ENCODE data around the gene THBD. TPM values are rescaled to one million over a fixed set of nuclear protein-coding genes. Genes with fewer than 3 reads are reported as not detected.

THBD gene
- total RNA-seq, 4 donors from 2014 or later: 48.1 to 60.3 (median 56.9) TPM

DNA sequence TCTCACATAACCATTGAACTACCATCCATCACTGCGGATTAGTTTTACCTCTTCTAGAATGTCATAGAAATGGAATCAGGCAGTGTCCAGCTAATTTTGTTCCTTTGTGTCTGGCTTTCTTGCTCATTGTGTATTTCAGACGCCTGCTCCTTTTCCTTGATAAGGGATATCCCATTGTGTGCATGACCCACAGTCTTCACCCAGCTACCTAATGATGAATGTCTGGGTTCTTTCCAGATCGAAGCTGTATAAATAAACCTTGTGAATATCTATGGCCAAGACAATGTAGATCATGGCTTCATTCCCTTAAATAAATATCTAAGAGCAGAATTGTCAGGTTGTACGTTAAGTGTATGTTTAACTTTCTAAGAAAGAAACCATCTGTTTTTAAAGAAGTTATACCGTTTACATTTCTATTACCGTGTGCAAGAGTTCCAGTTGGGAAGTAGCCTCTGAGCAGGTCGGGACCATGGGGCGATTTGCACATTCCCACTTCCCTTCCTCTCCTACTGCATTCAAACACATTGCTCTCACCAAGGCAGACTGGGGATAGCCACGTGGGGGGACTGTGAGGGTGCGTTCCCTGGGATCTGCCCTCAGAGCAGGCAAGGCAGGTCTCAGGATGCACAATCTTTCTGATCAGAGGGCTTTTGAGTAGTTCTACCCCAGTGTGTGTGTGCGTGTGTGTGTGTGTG, 23.6 kb upstream of the THBD start:
- Histone ChIP-seq H3K4me1 (no peaks in the 10 kb centered on the region), H3K27me3 (no peaks in the 10 kb centered on the region), H3K27ac (no peak overlapping the region), H3K4me3 (no peak overlapping the region), H3K9me3 (no peaks in the 10 kb centered on the region), H3K36me3 (no peaks in the 10 kb centered on the region)
- WGBS, 2 donors: 71 to 74% methylated on average over 11 of the region's 11 CpGs
- TF ChIP-seq, protein P1, sequence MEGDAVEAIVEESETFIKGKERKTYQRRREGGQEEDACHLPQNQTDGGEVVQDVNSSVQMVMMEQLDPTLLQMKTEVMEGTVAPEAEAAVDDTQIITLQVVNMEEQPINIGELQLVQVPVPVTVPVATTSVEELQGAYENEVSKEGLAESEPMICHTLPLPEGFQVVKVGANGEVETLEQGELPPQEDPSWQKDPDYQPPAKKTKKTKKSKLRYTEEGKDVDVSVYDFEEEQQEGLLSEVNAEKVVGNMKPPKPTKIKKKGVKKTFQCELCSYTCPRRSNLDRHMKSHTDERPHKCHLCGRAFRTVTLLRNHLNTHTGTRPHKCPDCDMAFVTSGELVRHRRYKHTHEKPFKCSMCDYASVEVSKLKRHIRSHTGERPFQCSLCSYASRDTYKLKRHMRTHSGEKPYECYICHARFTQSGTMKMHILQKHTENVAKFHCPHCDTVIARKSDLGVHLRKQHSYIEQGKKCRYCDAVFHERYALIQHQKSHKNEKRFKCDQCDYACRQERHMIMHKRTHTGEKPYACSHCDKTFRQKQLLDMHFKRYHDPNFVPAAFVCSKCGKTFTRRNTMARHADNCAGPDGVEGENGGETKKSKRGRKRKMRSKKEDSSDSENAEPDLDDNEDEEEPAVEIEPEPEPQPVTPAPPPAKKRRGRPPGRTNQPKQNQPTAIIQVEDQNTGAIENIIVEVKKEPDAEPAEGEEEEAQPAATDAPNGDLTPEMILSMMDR (IDR thresholded peaks at IDR 0.05): no peak
- TF ChIP-seq POLR2A (IDR thresholded peaks at IDR 0.05): no peak
- no peak for TF ChIP-seq EP300 (IDR thresholded peaks at IDR 0.05)
- DNase-seq (ENCODE audit: low spot score in 2 of 2): no peak

- 42 to 48% methylated on average over 4 of the region's 4 CpGs for WGBS, 2 donors
- H3K9me3 ChIP-seq: no peaks in the 10 kb centered on the region
Measured at GRCh38 chr20:23071996-23072395, 22.5 kb upstream of the THBD start.

DNA sequence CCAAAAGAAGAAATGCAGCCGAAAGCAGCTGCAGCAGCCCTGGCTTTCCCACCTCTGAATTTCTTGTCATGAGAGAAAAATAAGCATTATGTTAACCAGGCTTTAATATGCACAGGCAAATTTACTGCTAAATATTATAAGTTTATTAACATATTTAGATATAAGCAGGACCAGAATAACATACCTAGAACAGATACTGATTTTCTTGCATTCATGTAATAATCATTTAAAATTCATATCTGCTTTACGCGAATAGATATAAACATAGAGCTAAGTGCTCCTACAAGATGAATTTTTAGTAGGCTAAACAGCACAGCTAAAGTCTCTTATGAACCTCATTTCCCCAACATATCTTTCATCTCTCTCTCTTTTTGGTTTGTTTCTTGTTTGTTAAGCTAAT, 21.9 kb upstream of the THBD start:
- Histone ChIP-seq H3K4me3 (no peak overlapping the region), H3K9me3 (no peaks in the 10 kb centered on the region), H3K4me1 (no peaks in the 10 kb centered on the region), H3K27ac (no peak overlapping the region), H3K36me3 (no peaks in the 10 kb centered on the region), H3K27me3 (no peaks in the 10 kb centered on the region)
- TF ChIP-seq POLR2A (IDR thresholded peaks at IDR 0.05) (no peak), EP300 (IDR thresholded peaks at IDR 0.05) (no peak)
- TF ChIP-seq, protein P1 (IDR thresholded peaks at IDR 0.05): no peak
- no peak for DNase-seq (ENCODE audit: low spot score in 2 of 2)
- whole genome bisulfite sequencing, 2 donors: 64 to 66% methylated on average over 3 of the region's 3 CpGs

More at GRCh38 chr20:23071996-23072395, 22.5 kb upstream of the THBD start:
- DNase-seq (ENCODE audit: low spot score in 2 of 2): no peak
- TF ChIP-seq, protein P1 (IDR thresholded peaks at IDR 0.05): no peak
- no peak for TF ChIP-seq POLR2A (IDR thresholded peaks at IDR 0.05)
- TF ChIP-seq EP300 (IDR thresholded peaks at IDR 0.05): no peak
- Histone ChIP-seq H3K27me3 (no peaks in the 10 kb centered on the region), H3K4me1 (no peaks in the 10 kb centered on the region), H3K36me3 (no peaks in the 10 kb centered on the region), H3K4me3 (no peak overlapping the region), H3K27ac (no peak overlapping the region)

DNA sequence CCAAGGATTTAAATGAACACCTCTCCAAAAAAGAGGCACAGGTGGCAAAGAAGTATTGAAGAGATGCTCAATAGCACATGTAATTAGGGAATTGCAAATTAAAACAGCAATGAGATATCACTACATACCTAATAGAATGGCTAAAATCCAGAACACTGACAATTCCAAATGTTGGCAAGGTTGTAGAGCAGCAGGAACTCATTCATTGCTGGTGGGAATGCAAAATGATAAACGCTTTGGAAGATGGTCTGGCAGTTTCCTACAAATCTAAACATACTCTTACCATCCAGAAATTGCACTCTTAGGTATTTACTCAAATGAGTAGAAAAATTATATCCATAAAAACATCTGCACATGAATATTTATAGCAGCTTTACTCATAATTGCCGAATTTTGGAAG, 19.6 kb upstream of the THBD start:
- Histone ChIP-seq H3K4me3 (no peak overlapping the region), H3K27ac (no peak overlapping the region), H3K4me1 (no peaks in the 10 kb centered on the region), H3K9me3 (no peaks in the 10 kb centered on the region), H3K36me3 (no peaks in the 10 kb centered on the region), H3K27me3 (no peaks in the 10 kb centered on the region)
- no peak for DNase-seq (ENCODE audit: low spot score in 2 of 2)
- TF ChIP-seq POLR2A (IDR thresholded peaks at IDR 0.05): no peak
- TF ChIP-seq, protein P1 (IDR thresholded peaks at IDR 0.05): no peak
- WGBS, 2 donors: 80 to 82% methylated on average over 2 of the region's 2 CpGs

- TF ChIP-seq POLR2A (IDR thresholded peaks at IDR 0.05) (no peak), EP300 (IDR thresholded peaks at IDR 0.05) (no peak)
- TF ChIP-seq, protein P1 (IDR thresholded peaks at IDR 0.05): no peak
- WGBS, 2 donors: 73 to 81% methylated on average over 1 of the region's 1 CpG
Measured at GRCh38 chr20:23068283-23068682, 18.8 kb upstream of the THBD start.

More at GRCh38 chr20:23068283-23068682, 18.8 kb upstream of the THBD start:
- Histone ChIP-seq H3K4me1 (no peaks in the 10 kb centered on the region), H3K9me3 (no peaks in the 10 kb centered on the region), H3K27me3 (no peaks in the 10 kb centered on the region), H3K4me3 (no peak overlapping the region), H3K27ac (no peak overlapping the region), H3K36me3 (no peaks in the 10 kb centered on the region)
- DNase-seq (ENCODE audit: low spot score in 2 of 2): no peak
